MM.1S (cell line): Measurements from ENCODE around the gene BANP.

Source experiments
- CTCF ChIP-seq: fragments of 300-600 bp; sonication (generic); IDR thresholded peaks from 2 replicates; pipeline ENCODE4 v1.5.1; 2016; ENCODE audit warnings: antibody characterized with exemption, low read length, mixed read lengths
- EZH2 ChIP-seq: fragments of 300-600 bp; sonication (generic); optimal IDR thresholded peaks from 2 replicates; pipeline ENCODE3; 2017; ENCODE audit warnings: low read depth, mild to moderate bottlenecking, antibody characterized with exemption, low read length, mixed read lengths
- EZH2phosphoT487 ChIP-seq: fragments of 300-600 bp; sonication (generic); IDR thresholded peaks from 2 replicates; pipeline ENCODE4 v1.6.1; 2018; ENCODE audit warnings: antibody characterized with exemption, low read length

- no peak for TF ChIP-seq CTCF
- TF ChIP-seq EZH2, result no peak
- no peak for TF ChIP-seq EZH2phosphoT487
Observed at GRCh38 chr16:88066680-88067529, 115.7 kb downstream of the BANP start.
